ENCODE results near the gene RAB2B.

The RAB2B gene

DNA sequence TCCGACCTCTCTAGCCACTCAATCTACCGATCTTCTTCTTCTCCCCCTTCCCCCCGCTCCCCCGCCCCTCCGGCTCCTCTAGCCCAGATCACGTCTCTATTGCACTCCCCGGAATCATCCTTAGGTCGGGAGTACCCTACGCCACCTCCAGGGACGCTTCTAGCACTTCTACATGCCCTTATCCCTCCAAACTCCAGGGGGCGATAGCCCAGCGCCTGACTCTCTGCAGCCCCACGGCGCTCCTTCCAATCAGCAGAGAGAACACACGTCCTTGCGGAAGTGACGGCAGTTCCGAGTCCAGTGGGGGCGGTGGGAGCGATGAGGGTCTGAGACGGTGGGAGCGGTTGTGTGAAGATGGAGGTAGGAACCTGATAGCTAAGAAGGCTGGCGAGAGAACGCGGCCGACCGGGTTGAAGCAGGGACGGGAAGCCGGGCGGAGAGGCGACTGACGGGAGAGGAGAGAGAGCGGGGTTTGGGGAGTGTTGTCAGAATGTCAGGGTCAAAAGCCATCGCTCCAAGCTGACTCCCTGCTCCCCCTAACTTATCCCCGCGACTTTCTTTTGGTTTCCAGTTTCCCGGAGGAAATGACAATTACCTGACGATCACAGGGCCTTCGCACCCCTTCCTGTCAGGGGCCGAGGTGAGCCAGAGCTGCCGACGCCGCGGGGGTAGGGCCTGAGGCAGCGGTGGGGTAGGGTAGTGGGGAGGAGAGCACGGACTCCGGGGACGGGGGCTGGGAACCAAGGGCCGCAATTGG is at the start of gene RAB2B, which contains the start of gene TOX4:
TSS of gene RAB2B (minus strand) at position 35 of the 757 bp plus-strand sequence. CDS start 87 bp downstream, outside the sequence.
TSS of gene TOX4 (plus strand) at position 271 of the 757 bp plus-strand sequence. CDS start at position 355, 84 bp downstream.
- DNase-seq (ENCODE audit: low read depth) = peak; percentile 92

GRCh38 chr14:21525962-21526671 is 49.4 kb upstream of the RAB2B start, which contains the start of gene SALL2:
TSS of gene SALL2 (minus strand) at chr14:21526346. CDS start at chr14:21526127, 219 bp downstream.
- peak; percentile 46 for DNase-seq (ENCODE audit: low read depth)

DNA sequence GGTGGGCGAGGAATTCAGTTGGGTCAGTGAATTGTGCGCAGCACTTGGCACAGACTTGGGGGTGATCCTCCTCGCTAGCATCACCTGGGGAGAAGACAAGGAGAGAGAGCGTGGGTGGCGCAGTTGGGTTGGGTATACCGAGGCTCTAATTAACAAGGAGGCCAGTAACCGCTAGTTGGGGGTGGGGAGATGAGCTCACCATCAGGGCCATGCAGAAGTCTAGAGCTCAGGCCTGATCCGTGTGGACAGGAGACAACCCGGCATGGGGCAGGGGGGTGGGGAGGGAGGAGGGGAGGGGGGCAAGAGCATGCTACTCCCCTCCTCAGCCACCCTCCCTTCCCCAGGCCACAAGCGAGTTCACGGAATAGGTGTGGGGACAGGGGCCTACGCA is 48.8 kb upstream of the RAB2B start:
- no peak for DNase-seq (ENCODE audit: low read depth)

GRCh38 chr14:21524575-21525490 is 48.1 kb upstream of the RAB2B start:
- DNase-seq (ENCODE audit: low read depth) = no peak

- no peak for DNase-seq (ENCODE audit: low read depth)
Observed at GRCh38 chr14:21523203-21523602, 46.4 kb upstream of the RAB2B start.

- no peak for DNase-seq (ENCODE audit: low read depth)
Observed at GRCh38 chr14:21521501-21521900, 44.7 kb upstream of the RAB2B start.

DNA sequence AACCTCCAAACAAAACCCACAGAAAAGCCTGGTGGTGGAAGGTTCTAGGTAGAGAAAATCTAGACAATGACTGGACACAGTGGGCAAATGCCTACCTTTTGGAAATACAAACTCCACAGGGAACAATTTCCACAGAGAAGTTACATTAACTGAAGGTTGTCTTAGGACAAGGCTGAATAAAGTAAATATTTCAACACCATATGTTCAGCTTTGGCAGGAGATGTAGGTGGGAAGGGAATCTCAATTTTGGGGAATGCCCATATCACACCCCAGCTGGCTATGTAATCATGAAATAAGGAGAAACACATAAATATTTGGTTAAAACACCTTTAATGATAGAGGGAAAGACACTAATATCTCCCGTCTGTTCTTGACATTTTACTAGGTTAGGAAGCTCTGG is 44.0 kb upstream of the RAB2B start:
- DNase-seq (ENCODE audit: low read depth) = no peak

- DNase-seq (ENCODE audit: low read depth) = no peak
Observed at GRCh38 chr14:21518725-21519124, 42.0 kb upstream of the RAB2B start.

DNA sequence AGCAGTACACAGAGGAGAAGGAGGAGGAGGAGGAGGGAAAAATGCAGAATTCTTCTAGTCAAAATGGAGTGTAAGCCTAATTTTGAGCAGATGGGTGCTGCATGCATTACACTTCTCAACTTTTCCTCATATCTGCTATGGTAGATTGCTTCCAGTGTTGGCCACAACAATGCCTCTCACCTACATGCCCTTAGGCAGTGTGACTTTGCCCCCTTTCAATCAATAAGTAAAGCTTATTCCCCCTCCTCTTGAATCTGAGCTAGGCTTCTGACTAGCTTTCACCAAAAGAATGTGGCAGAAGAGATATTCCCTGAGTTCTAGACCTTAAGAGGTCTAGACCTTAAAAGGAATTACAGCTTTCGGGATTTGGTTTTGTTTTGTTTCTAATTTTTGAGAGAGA is 37.6 kb upstream of the RAB2B start:
- no peak for DNase-seq (ENCODE audit: low read depth)

DNA sequence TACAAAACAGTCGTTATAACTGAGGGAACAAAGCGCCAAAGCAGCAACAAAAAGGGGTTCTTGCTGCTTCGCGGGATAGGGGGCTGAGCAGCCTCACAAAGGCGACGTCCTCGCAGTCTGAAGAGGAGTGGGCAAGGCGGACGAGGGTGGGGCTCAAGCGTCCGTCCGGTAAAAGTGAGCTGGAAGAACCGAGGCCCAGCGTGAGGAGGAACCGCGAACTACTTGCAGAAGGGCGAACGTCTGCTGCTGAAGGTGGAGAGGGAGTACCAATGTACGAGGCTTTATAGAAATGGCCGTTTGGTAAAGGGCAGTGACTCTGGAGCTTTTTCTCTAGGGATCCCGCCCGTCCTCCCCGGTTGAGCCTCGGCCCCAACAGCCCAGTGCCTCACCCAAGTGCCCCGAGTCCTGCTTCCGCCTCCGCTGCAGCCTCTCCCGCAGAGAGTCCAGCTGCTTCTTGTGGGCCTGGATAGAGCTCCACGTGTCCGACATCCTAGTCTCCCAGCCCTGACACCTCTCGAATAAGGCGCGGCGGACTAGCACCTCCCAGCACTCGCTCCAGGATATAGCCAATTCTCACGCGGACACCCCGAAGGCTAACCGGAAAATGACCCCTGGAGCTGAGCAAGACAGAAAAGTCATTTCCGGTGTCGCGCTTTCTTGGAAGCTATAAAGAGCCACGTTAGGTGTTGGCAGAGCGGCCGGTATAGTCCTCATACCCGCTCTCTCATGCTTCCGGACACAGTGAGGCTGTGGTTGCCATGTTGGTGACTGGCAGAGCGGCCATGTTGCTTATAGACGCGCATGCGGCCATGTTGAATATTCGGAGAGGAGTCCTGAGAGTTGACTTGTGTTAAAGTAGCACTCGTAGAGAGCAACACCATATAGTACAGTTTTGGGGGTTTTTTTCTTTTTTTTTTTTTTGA is 34.2 kb upstream of the RAB2B start, which contains the start of gene METTL3:
TSS of gene METTL3 (minus strand) at position 606 of the 923 bp plus-strand sequence. CDS start at position 489, 117 bp downstream.
- DNase-seq (ENCODE audit: low read depth) = peak; percentile 85

GRCh38 chr14:21509432-21510143 is 32.8 kb upstream of the RAB2B start:
- no peak for DNase-seq (ENCODE audit: low read depth)

DNA sequence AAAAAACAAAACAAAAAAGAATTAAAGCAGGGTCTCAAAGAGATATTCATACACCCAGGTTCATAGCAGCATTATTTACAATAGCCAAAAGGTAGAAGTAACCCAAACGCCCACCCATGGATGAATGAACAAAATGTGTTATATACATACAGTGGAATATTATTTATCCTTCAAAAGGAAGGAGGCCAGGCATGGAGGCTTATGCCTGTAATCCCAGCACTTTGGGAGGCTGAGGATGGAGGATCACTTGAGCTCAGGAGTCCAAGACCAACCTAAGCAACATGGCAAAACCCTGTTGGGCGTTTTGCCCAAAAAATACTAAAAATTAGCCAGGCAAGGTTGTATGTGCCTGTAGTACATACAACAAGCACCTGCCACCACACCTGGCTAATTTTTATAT is 29.8 kb upstream of the RAB2B start:
- no peak for DNase-seq (ENCODE audit: low read depth)

GRCh38 chr14:21505012-21505553 is 28.3 kb upstream of the RAB2B start:
- DNase-seq (ENCODE audit: low read depth) = no peak

DNA sequence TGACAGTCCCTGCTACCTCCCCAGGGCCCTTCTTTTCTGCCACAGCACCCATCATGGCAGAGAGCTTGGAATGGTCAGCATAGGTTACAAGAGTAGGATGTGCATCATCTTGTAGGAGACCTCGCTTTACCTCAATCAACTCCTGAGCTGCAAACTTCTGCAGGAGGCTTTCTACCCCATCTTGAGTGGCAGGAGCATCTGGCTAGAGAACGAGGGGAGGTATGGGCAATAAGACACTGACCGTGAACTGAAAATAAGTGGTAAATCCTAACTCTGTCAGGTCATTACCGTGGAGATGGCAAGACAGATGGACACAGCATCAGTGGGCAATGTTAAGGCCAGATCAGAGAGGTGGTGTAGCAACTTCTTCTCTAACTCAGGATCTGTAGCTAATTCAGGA is 26.6 kb upstream of the RAB2B start:
- no peak for DNase-seq (ENCODE audit: low read depth)

DNA sequence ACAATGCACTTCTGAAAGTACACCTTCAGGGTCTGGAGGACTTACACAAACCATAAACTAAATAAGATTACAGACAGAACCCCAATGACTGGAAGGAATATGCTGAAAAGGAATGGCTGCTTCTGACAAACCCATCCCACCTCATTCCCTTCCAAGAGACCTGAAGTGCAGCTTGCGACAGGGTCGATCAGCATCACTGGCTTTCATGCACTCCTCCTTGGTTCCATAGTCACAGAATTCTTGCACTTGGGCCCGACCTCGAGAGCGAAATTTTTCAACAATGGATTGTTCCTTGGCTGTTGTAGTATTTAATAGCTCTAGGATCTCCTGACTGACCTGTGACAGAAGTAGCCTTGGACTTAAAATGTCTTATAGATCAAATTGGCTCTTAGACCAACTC is 24.8 kb upstream of the RAB2B start:
- no peak for DNase-seq (ENCODE audit: low read depth)

GRCh38 chr14:21498540-21499526 is 22.1 kb upstream of the RAB2B start:
- DNase-seq (ENCODE audit: low read depth) = no peak

DNA sequence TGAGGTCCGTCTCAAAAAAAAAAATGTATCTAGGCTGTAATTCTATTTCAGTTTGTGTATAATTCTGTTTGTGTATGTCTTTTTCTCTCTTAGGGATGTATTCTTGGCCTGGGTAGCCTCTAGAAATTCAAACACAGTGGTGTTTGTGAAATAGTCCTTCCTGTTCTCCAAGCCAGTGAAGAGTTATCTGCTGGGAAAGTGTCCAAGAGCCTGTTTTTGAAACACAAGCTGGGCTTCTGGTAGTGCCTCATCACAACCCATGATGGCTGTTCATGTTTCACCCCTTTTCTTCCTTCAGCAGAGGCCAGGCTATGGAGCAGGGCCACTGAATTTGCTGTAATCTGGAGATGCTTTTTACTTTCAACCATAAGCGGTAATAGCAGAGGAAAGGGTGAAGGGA is 19.7 kb upstream of the RAB2B start:
- no peak for DNase-seq (ENCODE audit: low read depth)

GRCh38 chr14:21494902-21495762 is 18.4 kb upstream of the RAB2B start:
- DNase-seq (ENCODE audit: low read depth) = no peak
